Keratinocyte (primary cell): ENCODE data around the gene SELE. TPM values are rescaled to one million over a fixed set of nuclear protein-coding genes. Genes with fewer than 3 reads are reported as not detected.

Experiments used
- DNase-seq: peaks from one replicate; pipeline ENCODE4 v3.0.0-alpha.2; 2011; ENCODE audit warnings: low read depth, missing footprints, low spot score
- FAIRE-seq: peaks from 2 replicates; lab custom pipeline; 2011; peaks lifted over from hg19 to GRCh38; lab: Jason Lieb, UNC
- H2AFZ ChIP-seq: 2 replicates; pipeline ENCODE4 v1.6.0; 2012; ENCODE audit warnings: low read length, control low read depth, inconsistent platforms; ENCODE audit not compliant: control insufficient read depth
- H3K27ac ChIP-seq: 2 replicates; pipeline ENCODE4 v1.5.1; 2011; ENCODE audit warnings: low read length; ENCODE audit not compliant: control insufficient read depth, insufficient read depth
- H3K27me3 ChIP-seq: 3 replicates; pipeline ENCODE4 v1.6.0; 2011; ENCODE audit warnings: low read length; ENCODE audit not compliant: control insufficient read depth, insufficient read depth; ENCODE audit errors: extremely low read depth
- H3K36me3 ChIP-seq, 2 experiments: 2 replicates in 1 of 2; 3 replicates in 1 of 2; pipeline ENCODE4 v1.5.1; 2011; ENCODE audit warnings: low read length in 2 of 2, mild to moderate bottlenecking in 1 of 2; ENCODE audit not compliant: control insufficient read depth in 2 of 2, insufficient read depth in 2 of 2; ENCODE audit errors: extremely low read depth in 1 of 2
- H3K4me1 ChIP-seq: 3 replicates; pipeline ENCODE4 v1.5.1; 2011; ENCODE audit warnings: low read length; ENCODE audit not compliant: control insufficient read depth, insufficient read depth; ENCODE audit errors: extremely low read depth
- H3K4me2 ChIP-seq: 3 replicates; pipeline ENCODE4 v1.6.0; 2011; ENCODE audit warnings: low read depth, low read length; ENCODE audit not compliant: control insufficient read depth, insufficient read depth; ENCODE audit errors: extremely low read depth
- H3K4me3 ChIP-seq, 3 experiments: fragments of 200-600 bp in 1 of 3; sonication (generic) in 1 of 3; 2 replicates in 2 of 3; 3 replicates in 1 of 3; pipeline ENCODE4 v1.5.1; 2011 to 2016; ENCODE audit warnings: low read length in 3 of 3, mild to moderate bottlenecking in 3 of 3, control low read depth in 2 of 3, inconsistent platforms in 1 of 3, low read depth in 1 of 3, mixed read lengths in 1 of 3, mixed run types in 1 of 3, moderate library complexity in 1 of 3; ENCODE audit not compliant: control insufficient read depth in 2 of 3, insufficient read depth in 2 of 3; ENCODE audit errors: extremely low read depth in 1 of 3
- H3K79me2 ChIP-seq: 2 replicates; pipeline ENCODE4 v1.6.0; 2012; ENCODE audit warnings: low read length; ENCODE audit not compliant: control insufficient read depth, insufficient read depth
- H3K9ac ChIP-seq: 3 replicates; pipeline ENCODE4 v1.6.0; 2011; ENCODE audit warnings: low read length; ENCODE audit not compliant: control insufficient read depth, insufficient read depth; ENCODE audit errors: extremely low read depth
- H3K9me1 ChIP-seq: 3 replicates; pipeline ENCODE4 v1.6.0; 2011; ENCODE audit warnings: low read length; ENCODE audit not compliant: control insufficient read depth, insufficient read depth; ENCODE audit errors: extremely low read depth
- H3K9me3 ChIP-seq: 2 replicates; pipeline ENCODE4 v1.5.1; 2012; ENCODE audit warnings: low read depth, low read length; ENCODE audit not compliant: control insufficient read depth
- H4K20me1 ChIP-seq: 3 replicates; pipeline ENCODE4 v1.6.0; 2011; ENCODE audit warnings: low read length; ENCODE audit not compliant: control insufficient read depth, insufficient read depth; ENCODE audit errors: extremely low read depth
- CTCF ChIP-seq, 3 experiments: IDR thresholded peaks in 1 of 3; conservative IDR thresholded peaks in 1 of 3; optimal IDR thresholded peaks in 1 of 3; 2 replicates in 2 of 3; 3 replicates in 1 of 3; pipeline versions ENCODE3 to v1.5.1; 2011; ENCODE audit warnings: low read length in 3 of 3, mild to moderate bottlenecking in 3 of 3, moderate library complexity in 2 of 3, control low read depth in 1 of 3, inconsistent platforms in 1 of 3; ENCODE audit not compliant: insufficient read depth in 2 of 3; ENCODE audit errors: extremely low read depth in 1 of 3
- EZH2 ChIP-seq: IDR thresholded peaks from one replicate; pipeline ENCODE4 v1.6.1; 2012; ENCODE audit warnings: inconsistent platforms, mild to moderate bottlenecking, low read length, moderate library complexity
- dilution Hi-C: fragments of 300-500 bp; cut with MboI; formaldehyde crosslinking; loops from one replicate; pipeline ENCODE4 v1.7.0; 2020; ENCODE audit warnings: low sequenced_read_pairs; ENCODE audit not compliant: extremely low pct_ligation_motif_present
- polyA minus RNA-seq, 3 experiments: library from RNA; depleted of rRNA, polyadenylated mRNA; stranded (reverse); fragments of >200 nt; gene quantifications; 1 replicate in 1 of 3; 2 replicates in 1 of 3; 3 replicates in 1 of 3; pipeline ENCODE4 v1.2.3, GENCODE V29; 2011
- polyA plus RNA-seq, 5 experiments: library from polyadenylated mRNA; depleted of rRNA in 3 of 5; stranded (reverse) in 3 of 5; stranded (forward) in 1 of 5; unstranded in 1 of 5; fragments of >200 nt; gene quantifications; 1 replicate in 1 of 5; 2 replicates in 3 of 5; 3 replicates in 1 of 5; pipeline versions ENCODE4 v1.2.1 to v1.2.3, GENCODE V29; 2011 to 2012; ENCODE audit warnings: missing spikeins in 2 of 5, low read depth in 1 of 5, low replicate concordance in 1 of 5

Gene SELE
- polyA plus RNA-seq (not detected in 3 replicates), polyA minus RNA-seq (not detected in 3 replicates)
- polyA plus RNA-seq (2011; ENCODE audit: low read depth) = not detected
- polyA plus RNA-seq (2011; cell fraction: cytosol; rRNA removed) = not detected in 2 replicates
- not detected in 2 replicates for polyA plus RNA-seq (2011; cell fraction: nucleus; rRNA removed)
- not detected in 2 replicates for polyA plus RNA-seq (2012; ENCODE audit: low replicate concordance)
- not detected for polyA minus RNA-seq (2011; cell fraction: cytosol; rRNA and poly(A)+ RNA removed)
- not detected in 2 replicates for polyA minus RNA-seq (2011; cell fraction: nucleus; rRNA and poly(A)+ RNA removed)

GRCh38 chr1:169733924-169734323 is at the start of gene SELE:
Gene SELE, minus strand, starts transcription at chr1:169734079. Its CDS starts 467 bp downstream, at chr1:169733612.
- Histone ChIP-seq H3K4me2 (no peak within 1 kb of the TSS), H3K27ac (no peak within 1 kb of the TSS), H4K20me1 (no peaks in the 10 kb centered on the region), H2AFZ (no peak within 1 kb of the TSS), H3K27me3 (peaks cover 5% of the 10 kb centered on the region), H3K9me1 (no peaks in the 10 kb centered on the region), H3K36me3 (no peaks in the 10 kb centered on the region), H3K9me3 (no peaks in the 10 kb centered on the region), H3K9ac (no peak within 1 kb of the TSS), H3K79me2 (no peaks in the 10 kb centered on the region), H3K4me3 (no peak within 1 kb of the TSS), H3K4me1 (no peaks in the 10 kb centered on the region)
- TF ChIP-seq EZH2 = no peak
- no peak for TF ChIP-seq CTCF (optimal IDR thresholded peaks at IDR 0.05 in 1 of 3, IDR thresholded peaks at IDR 0.05 in 1 of 3, conservative IDR thresholded peaks at IDR 0.05 in 1 of 3; ENCODE audit: extremely low read depth in 1 of 3, insufficient read depth in 2 of 3, low read length in 3 of 3)
- no peak for FAIRE-seq
- DNase-seq = no peak
- dilution Hi-C loops = no loop called here

GRCh38 chr1:169782596-169782995 is 48.7 kb upstream of the SELE start:
- Histone ChIP-seq H3K9me1 (no peaks in the 10 kb centered on the region), H4K20me1 (no peaks in the 10 kb centered on the region), H3K4me3 (no peak overlapping the region), H3K27me3 (no peaks in the 10 kb centered on the region), H2AFZ (no peak overlapping the region), H3K4me2 (no peak overlapping the region), H3K9ac (no peak overlapping the region), H3K27ac (no peak overlapping the region), H3K9me3 (no peaks in the 10 kb centered on the region), H3K36me3 (no peaks in the 10 kb centered on the region), H3K79me2 (no peaks in the 10 kb centered on the region), H3K4me1 (peaks cover 18% of the 10 kb centered on the region)
- dilution Hi-C loops = no loop called here
- DNase-seq = no peak
- TF ChIP-seq CTCF (optimal IDR thresholded peaks at IDR 0.05 in 1 of 3, IDR thresholded peaks at IDR 0.05 in 1 of 3, conservative IDR thresholded peaks at IDR 0.05 in 1 of 3; ENCODE audit: extremely low read depth in 1 of 3, insufficient read depth in 2 of 3, low read length in 3 of 3) (no peak), EZH2 (no peak)
- no peak for FAIRE-seq
